KOPT-K1 (cell line): Measurements from ENCODE around the gene GAS2L2.

Experiments used
- H3K27ac ChIP-seq: fragments of 200-600 bp; sonication (generic); 2 replicates; pipeline ENCODE4 v1.5.1; 2016; ENCODE audit warnings: antibody characterized with exemption, mild to moderate bottlenecking, low read depth, low read length; ENCODE audit not compliant: poor library complexity, severe bottlenecking
- H3K36me3 ChIP-seq: fragments of 200-600 bp; sonication (generic); 2 replicates; pipeline ENCODE4 v1.5.1; 2017; ENCODE audit warnings: antibody characterized with exemption, mild to moderate bottlenecking, low read length, moderate library complexity; ENCODE audit not compliant: insufficient read depth
- H3K9me3 ChIP-seq: fragments of 200-600 bp; sonication (generic); 2 replicates; pipeline ENCODE4 v1.5.1; 2017; ENCODE audit warnings: antibody characterized with exemption, low read length, mild to moderate bottlenecking; ENCODE audit not compliant: insufficient read depth, poor library complexity, severe bottlenecking

The GAS2L2 gene

DNA sequence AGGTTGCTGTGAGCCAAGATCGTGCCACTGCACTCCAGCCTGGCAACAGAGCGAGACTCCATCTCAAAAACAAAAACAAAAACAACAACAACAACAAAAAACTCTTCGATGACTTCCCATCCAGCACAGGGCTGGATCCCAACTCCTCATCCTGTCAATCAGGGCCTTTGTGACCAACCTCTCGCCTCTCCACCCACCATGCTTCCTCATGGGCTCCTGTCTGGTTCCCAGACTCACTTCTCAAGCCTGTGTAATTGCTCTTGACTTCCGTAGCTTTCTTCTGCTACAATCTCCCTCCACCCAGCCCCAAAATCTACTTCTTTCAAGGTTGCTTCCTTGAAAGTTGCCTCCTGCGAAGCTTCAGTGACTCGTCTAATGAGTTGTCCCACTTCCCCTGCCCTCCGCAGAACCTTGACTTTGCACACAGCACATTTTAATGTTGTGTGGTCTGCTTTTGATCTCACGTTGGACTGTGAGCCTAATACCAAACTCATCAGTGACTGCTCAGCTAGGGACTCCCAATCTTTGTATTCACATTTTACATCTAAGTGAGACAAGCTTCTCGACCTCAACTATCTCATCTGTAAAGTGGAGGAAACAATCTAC, 22.5 kb downstream of the GAS2L2 start:
- H3K36me3 ChIP-seq = peaks cover 22% of the 10 kb centered on the region; the same call in 1 of the 2 replicates
- no peaks in the 10 kb centered on the region for H3K9me3 ChIP-seq
- H3K27ac ChIP-seq = no peak overlapping the region

DNA sequence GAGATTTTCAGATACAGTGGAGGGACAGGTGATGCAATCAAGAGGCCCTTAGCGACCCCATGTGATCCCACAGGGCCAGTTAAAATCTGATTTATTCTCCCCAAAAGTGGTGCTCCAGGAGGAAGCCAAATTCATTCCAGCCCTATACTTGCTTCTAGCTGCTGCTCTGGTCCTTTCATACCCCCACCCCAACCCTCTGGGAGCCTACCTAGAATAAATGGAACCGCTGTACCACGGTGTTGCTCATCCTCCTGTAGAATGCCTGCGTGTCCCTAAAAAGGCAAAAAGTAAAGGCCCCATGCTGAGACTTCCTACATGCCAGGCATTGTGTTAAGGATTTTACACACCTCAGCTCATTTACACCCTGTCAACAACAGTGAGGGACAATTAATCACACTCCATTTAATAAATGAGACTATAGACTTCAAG, 23.6 kb downstream of the GAS2L2 start:
- no peaks in the 10 kb centered on the region for H3K9me3 ChIP-seq
- peaks cover 32% of the 10 kb centered on the region for H3K36me3 ChIP-seq
- H3K27ac ChIP-seq = no peak overlapping the region

DNA sequence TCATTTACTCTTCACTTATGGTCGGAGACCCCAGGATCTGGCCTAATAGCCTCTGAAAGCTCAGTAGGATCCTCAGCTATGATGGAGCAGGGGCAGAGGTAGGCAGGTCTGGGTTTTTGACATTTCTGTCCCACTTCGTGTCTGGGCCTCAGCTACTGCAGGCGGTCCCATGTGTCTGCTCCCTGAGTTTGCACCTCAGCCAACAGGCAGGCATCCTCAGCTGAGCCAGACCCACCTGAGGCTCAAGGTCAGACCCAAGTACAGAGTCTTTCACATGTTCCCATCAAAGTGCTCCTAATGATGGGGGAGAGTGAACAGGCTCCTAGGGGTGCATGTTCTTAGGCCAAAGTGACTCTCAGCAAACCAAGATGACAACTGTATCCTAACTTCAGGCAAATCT, 24.5 kb downstream of the GAS2L2 start:
- Histone ChIP-seq H3K36me3 (peaks cover 41% of the 10 kb centered on the region), H3K9me3 (no peaks in the 10 kb centered on the region), H3K27ac (no peak overlapping the region)

DNA sequence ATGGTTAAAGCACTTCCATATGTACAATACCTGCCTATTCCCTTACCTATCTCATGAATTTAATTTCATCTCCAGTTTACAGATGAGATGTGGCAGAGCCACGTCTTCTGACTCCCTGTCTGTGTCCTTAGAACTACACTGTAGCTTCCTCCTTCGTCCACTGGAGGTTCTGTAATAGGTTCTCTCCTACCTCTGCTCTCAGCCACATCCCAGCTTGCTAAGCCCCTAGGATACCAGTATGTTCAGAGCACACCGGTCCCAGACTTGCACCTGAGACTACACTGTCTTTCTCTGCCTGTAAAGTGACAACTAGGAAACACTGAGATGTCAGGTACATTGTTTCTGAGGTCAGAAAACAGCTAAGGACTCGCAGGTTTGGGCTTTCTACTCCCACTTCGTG, 25.4 kb downstream of the GAS2L2 start:
- Histone ChIP-seq H3K36me3 (peaks cover 48% of the 10 kb centered on the region), H3K27ac (no peak overlapping the region), H3K9me3 (no peaks in the 10 kb centered on the region)

DNA sequence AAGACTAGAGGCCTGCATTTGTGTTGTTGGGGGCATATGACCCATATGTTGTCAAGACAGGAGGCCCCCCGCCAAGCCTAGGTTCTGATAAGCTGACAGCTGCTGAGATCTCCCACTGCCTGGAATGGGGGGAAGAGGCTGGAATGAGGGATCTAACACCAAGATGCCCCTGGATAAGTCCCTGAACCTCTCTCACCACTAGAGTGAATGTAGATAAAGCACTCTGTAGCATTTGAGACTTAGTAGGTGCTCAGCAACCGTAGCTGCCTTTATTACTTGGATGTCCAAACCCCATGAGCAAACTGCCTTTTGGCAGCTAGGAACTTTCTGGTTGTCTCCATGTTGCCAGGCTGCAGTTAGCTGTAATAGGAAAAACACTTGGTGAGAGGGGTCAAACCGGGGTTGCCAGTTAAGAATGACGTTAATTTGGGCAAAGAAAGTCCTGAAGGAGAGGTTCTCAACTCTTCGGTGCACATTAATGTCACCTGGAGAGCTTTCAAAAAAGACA, 26.0 kb downstream of the GAS2L2 start:
- Histone ChIP-seq H3K9me3 (no peaks in the 10 kb centered on the region), H3K27ac (no peak overlapping the region), H3K36me3 (peaks cover 48% of the 10 kb centered on the region)

DNA sequence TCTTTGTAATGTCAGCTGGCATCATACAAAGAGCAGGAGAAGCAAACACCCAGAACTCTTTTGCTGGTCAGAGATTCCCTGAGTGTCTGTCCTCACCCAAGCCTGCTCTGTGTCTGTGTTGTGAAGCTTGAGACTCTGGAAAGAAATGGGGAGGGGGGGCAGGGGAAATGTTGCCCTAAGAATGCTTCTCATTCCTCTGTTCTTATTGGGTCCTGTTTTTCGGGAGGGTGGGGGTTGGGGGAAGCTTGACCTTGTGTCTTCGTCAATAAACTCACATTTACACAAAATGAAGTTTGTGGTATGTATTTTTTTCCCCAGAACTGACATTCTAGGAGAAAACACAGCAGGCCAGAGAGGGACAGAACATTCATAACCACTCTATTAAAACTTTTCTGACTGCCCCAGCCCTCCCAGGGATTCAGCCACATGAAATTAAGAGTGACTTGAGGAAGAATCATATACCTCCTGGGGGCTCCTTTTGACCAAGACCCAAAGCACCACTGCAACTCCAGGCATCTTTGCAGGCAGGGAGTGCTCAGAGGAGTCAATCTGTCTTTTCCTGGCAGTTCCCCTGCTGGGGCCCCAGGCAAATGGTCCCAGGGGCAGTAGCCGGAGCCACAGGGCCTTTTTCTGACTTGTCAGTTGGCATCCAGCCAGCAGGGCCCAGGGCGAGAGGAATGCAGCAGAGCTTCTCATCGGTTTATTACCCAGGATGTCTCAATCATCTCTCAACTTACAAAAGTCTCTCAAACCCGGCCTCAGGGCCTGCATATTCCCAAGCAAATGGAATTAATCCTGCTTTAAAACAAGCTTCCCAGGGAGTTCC, 26.7 kb downstream of the GAS2L2 start:
- Histone ChIP-seq H3K36me3 (peaks cover 48% of the 10 kb centered on the region), H3K27ac (no peak overlapping the region), H3K9me3 (no peaks in the 10 kb centered on the region)

DNA sequence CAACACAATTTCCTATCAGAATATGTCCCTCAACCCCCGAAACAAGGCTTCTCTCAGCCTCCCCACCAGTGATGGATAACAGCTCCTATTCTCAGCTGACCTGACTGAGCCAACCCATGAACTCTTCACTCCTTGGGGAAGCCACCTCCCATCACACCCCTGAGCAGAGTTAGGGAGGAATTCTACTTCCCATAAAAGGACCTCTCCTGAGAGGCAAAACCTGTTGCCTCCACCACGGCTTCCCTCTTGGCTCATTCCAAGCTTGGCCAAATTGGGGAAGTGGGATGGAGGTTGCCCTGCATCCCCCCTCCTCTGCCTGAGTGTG, 27.3 kb downstream of the GAS2L2 start:
- peaks cover 48% of the 10 kb centered on the region for H3K36me3 ChIP-seq
- no peaks in the 10 kb centered on the region for H3K9me3 ChIP-seq
- H3K27ac ChIP-seq = no peak overlapping the region

DNA sequence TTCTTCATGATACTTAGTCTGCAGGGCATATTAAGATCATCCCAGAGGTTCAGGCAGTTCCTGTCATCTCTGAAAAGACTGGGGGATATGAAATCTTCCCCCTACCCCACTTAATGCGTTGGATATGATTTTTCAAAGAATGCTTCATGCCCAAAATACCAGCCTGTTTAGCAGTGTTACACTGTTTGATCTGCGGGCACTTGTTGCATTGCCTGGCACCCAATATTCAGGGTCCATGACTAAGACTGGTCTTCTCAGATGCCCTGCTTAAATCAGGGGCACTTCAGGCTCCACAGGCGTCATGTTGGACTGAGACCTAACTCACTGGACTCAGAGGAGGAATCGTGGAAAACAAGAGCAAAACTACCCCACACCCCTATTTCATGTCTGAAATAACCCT, 28.0 kb downstream of the GAS2L2 start:
- peaks cover 50% of the 10 kb centered on the region for H3K36me3 ChIP-seq
- H3K9me3 ChIP-seq = no peaks in the 10 kb centered on the region
- H3K27ac ChIP-seq = no peak overlapping the region

DNA sequence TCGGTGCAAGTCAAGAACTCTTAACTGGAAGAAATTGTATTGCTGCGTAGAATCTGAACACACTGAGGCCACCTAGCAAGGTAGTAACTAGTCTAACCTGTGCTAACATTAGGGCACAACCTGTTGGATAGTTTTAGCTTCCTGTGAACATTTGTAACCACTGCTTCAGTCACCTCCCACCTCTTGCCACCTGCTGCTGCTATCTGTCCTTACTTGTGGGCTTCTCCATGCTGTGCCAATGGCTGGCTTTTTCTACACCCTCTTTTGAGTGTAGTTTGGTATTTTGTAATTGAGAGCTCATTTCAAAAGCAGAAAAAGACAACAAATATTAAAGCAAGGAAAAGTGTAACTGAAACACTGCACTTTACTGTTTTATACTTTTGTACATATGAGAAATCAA, 29.3 kb downstream of the GAS2L2 start:
- Histone ChIP-seq H3K9me3 (no peaks in the 10 kb centered on the region), H3K27ac (no peak overlapping the region), H3K36me3 (peaks cover 59% of the 10 kb centered on the region)

DNA sequence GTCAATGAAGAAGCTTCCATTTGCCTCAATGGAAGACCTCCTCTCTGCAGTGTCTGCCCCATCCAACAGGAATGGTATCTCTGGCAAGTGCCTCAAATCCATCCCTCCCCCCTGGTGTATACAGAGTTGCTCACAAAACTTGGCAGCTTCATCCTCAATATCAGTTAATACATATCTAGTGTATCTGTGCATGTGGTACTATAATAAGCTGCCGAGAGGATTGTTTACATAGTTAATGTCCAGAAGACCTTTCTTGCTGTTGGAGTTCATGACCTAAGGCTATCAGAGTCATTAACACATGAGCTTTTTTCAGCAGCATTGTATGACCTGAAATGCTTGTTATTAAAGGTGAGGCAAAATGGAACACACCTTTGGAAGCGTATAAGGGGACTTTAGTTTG, 35.6 kb downstream of the GAS2L2 start:
- Histone ChIP-seq H3K9me3 (no peaks in the 10 kb centered on the region), H3K36me3 (peaks cover 59% of the 10 kb centered on the region), H3K27ac (no peak overlapping the region)

DNA sequence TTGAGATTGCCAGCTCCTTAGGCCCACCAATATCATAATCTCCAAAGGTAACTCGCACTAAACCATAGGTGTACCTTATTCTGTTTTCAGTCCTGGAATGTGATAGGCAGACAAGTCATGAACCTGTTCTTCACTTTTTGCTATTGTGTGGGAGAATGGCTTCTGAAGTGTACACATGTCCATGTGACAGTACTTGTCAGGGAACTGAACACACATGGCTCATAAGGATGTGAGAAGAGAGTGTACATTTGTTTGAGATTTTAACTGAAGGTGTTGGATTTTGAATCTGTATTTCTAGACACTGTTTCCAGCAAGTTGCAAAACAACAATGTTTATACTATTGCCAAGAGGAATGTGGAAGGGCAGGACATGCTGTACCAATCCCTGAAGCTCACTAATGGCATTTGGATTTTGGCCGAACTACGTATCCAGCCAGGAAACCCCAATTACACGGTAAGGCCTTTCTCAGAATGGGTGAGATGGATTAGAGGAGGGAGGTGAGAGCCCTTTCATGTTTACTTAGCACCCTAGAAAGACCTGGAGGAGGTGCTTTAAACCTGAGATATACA, 36.1 kb downstream of the GAS2L2 start:
- Histone ChIP-seq H3K9me3 (no peaks in the 10 kb centered on the region), H3K27ac (no peak overlapping the region), H3K36me3 (peaks cover 59% of the 10 kb centered on the region)

DNA sequence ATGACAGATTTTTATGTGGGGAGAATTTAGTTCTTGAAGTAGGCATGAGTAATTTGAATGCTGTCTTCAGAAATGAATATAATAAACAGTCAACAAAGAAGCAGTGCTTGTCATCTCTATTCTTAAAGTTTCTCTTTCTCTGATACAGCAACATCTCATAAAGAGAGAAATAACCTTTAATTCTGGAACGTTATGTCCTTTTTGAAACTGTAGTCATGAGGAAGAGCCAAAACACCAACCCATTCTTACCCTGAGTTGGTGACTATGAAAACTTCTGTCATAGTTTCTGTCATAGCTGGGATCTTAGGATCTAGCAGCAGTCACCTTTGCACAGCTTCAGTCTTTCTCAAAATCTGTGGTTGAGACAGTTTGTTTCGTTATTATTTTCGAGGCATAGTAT, 36.9 kb downstream of the GAS2L2 start:
- Histone ChIP-seq H3K9me3 (no peaks in the 10 kb centered on the region), H3K36me3 (peaks cover 65% of the 10 kb centered on the region), H3K27ac (no peak overlapping the region)

DNA sequence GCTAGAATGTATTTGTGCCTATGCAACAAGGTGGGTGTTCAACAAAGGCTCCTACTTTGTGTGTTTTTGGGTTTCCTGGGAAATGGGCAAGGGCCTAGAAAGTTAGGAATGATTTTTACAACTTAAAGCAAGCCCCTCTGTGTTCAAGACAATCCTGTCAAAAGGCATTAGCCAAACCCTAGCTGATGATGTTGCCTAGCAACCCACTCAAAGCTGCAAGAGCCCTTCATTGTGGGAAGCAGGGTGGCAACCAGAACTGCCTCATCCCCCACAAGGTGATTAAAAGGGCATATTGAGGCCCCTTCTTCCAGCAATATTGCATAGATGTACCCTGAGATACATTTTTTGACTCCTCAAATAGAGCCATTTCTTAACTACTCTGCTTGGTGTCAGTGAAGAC, 37.6 kb downstream of the GAS2L2 start:
- peaks cover 73% of the 10 kb centered on the region for H3K36me3 ChIP-seq
- no peaks in the 10 kb centered on the region for H3K9me3 ChIP-seq
- no peak overlapping the region for H3K27ac ChIP-seq

DNA sequence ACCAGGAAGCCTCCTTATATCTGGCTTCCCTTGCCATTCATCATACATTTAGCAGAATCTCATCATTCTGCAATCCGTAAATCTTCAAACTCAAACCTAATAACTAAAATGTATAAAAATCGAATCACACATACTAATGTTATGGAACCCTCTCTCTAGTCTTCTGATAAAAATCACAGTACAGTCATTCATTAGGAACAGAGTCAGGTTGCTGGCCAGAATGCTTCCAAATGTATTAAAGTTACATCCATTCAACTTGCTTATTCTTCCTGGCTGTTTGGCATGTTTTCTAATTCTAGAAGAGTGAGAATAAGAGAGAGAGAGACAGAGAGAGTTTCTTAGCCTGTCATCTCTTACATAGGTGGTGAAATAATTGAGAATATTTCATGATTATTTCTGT, 38.1 kb downstream of the GAS2L2 start:
- Histone ChIP-seq H3K36me3 (peaks cover 74% of the 10 kb centered on the region), H3K27ac (no peak overlapping the region), H3K9me3 (no peaks in the 10 kb centered on the region)

DNA sequence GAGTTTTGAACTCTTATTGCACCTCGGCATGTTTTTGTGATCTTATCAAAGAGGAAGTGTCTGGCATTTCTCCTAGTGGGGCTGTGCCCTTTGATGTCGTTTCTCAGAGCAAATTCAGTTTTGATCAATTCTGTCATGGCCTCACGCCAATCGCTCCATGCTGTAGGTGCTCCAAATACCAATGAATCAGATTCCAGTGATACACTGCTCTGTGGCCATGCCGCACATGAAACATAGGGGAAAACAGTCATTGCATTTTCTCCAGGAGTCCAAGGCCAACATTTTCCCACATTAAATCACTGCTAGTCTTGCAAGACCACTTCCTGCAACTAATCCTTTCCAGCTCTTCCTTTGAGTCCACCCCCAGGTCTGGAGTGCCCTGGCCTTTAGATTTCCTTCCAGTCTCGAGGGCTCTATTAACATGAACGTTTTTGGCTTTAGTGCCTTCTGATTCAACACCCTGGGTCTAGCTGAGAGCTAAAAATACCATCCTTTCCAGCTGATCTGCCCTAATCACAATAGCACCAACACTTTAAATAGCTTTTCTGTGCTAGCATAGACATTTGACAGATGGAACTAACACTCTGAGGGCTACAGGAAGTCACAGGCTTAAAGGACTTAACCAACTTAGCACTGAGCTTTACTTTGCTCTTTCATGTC, 39.8 kb downstream of the GAS2L2 start:
- H3K36me3 ChIP-seq = peaks cover 65% of the 10 kb centered on the region
- H3K9me3 ChIP-seq = no peaks in the 10 kb centered on the region
- no peak overlapping the region for H3K27ac ChIP-seq
